ENCODE measurements around the gene PDE6C.

The PDE6C gene

GRCh38 chr10:93593749-93594148 is 18.6 kb upstream of the PDE6C start:
- DNase-seq (ENCODE audit: low spot score) (no peak), FAIRE-seq (no peak)

- FAIRE-seq (no peak), DNase-seq (ENCODE audit: low spot score) (no peak)
Measured at GRCh38 chr10:93594518-93594917, 17.8 kb upstream of the PDE6C start.

DNA sequence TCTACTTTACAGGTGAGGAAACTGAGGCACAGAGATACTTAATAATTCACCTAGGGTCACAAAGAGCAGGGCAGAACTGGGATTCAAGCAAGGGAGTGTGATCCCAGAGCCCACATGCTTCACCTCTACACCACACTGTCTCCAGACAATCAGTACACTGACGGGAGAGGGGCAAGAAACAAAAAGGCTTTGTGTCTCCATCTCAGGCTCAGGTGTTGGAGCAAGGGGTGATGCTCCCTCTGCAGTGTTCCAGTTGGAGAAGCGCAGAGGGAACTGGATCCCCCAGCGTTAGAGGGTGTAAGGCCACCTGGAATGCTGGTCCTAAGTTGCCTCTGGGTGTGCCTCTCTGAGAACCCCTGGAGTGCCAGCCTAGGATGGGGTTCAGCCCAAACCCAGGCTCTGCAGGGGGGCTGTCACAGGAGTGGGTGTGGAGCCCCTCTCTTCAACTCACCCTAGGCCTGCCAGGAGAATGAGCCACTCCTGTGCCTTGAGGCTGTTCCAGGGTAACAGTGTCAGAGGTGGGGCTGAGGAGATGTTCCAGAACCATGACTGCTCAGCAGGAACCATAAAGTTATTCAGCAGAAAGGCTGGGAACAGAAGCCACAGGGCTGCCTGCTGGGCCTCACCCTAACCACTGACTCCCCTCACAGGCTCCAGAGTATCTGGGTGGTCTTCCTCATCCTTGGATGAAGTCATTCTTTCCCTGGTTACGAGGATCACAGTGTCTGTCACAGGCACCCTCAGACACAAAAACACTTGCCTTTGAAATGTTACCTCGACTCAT is 16.8 kb upstream of the PDE6C start:
- FAIRE-seq (no peak), DNase-seq (ENCODE audit: low spot score) (no peak)

DNA sequence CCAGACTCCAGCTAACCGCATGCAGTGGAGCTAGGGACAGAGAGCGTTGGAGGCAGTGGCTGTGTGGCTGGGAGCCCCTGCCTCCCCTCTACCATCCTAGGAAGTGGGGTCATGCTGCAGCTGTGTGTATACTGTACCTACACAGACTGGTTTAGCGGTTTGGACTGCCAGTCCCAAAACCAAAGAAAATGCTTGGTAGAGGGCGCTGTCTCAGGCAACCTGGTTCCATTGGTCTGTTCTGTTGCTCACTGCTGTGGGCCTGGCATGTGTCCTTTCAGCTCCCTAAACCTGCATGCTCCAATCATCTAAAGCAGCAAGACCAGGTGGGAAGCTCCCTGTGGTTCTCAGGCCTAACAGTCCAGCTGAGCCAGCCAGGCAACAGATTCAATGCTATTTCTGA is 15.8 kb upstream of the PDE6C start:
- no peak for DNase-seq (ENCODE audit: low spot score)
- no peak for FAIRE-seq

DNA sequence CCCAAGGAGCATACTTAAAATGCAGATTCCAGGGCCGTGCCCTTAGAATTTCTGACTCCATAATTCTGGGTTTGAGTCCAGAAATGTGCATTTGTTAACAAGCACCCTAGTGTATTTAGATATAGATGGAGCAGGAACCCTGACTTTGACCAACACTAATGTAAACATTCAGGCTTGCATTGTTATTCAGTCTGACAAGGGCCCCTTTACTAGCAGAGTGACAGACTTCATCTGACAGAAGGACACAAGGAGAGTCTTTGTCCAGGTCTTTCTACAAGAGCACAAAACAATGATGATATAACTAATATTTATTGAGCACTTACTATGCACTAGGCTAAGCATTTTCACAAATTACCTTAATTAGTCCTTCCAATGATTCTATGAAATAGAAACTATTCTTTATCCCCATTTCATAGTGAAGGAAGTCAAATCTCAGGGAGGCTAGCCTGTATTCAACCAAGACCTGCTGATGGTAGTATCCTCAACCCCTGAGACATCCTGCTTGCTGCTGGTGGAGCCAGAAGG is 15.2 kb upstream of the PDE6C start:
- FAIRE-seq, result no peak

DNA sequence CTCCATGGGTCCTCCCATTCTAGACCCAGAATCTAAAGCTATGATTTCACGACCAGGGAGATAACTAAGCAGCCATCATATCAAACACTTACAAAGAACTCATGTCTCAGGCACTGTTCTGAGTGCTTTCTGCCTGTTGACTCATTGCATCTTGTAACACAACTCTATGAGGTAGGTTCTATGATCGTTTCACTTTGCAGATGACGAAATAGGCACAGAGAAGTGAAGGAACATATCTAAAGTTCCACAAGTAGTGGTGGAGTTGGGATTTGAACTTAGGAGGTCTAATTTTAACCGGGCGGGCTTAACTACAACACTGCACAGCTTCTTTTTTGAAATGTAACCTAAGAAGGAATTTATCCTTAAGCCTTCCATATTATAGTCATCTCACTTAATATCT is 14.2 kb upstream of the PDE6C start:
- DNase-seq (ENCODE audit: low spot score), result no peak
- no peak for FAIRE-seq

More for the DNA sequence above, 15.2 kb upstream of the PDE6C start:
- DNase-seq (ENCODE audit: low spot score), result no peak

GRCh38 chr10:93599335-93599734 is 13.0 kb upstream of the PDE6C start:
- DNase-seq (ENCODE audit: low spot score) (no peak), FAIRE-seq (no peak)

- FAIRE-seq, result no peak
- no peak for DNase-seq (ENCODE audit: low spot score)
Measured at GRCh38 chr10:93599778-93600177, 12.6 kb upstream of the PDE6C start.

- DNase-seq (ENCODE audit: low spot score), result no peak
Measured at GRCh38 chr10:93600446-93601145, 11.7 kb upstream of the PDE6C start.

GRCh38 chr10:93601146-93601773 is 11.1 kb upstream of the PDE6C start, which contains the start of gene RBP4:
Gene RBP4 (minus strand): TSS chr10:93601235. CDS start chr10:93601028, 207 bp downstream.
- DNase-seq (ENCODE audit: low spot score) (no peak), FAIRE-seq (no peak)

More at GRCh38 chr10:93600446-93601145, 11.7 kb upstream of the PDE6C start:
- no peak for FAIRE-seq

- FAIRE-seq, result no peak
Measured at GRCh38 chr10:93601774-93602162, 10.6 kb upstream of the PDE6C start.

DNA sequence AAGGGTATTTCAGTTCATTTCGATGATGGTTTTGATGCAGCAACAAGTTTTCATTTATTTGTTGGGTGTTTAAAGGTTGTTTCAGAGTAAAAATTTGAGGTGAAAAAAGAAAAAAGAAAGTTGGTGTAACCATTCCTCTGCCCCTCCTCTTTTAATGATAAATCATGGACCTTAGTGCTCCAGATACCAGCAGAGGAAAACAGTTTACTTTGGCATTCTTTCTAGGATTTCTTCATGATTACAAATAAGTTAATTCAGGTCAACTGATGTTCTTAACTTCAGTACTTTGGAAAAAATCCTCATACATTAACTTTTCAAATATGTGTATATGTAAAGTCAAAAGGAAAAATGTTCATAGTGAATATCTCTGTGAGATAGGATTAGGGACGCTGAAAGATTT is 9.3 kb upstream of the PDE6C start:
- FAIRE-seq (no peak), DNase-seq (ENCODE audit: low spot score) (no peak)

More at GRCh38 chr10:93601774-93602162, 10.6 kb upstream of the PDE6C start:
- DNase-seq (ENCODE audit: low spot score), result no peak

DNA sequence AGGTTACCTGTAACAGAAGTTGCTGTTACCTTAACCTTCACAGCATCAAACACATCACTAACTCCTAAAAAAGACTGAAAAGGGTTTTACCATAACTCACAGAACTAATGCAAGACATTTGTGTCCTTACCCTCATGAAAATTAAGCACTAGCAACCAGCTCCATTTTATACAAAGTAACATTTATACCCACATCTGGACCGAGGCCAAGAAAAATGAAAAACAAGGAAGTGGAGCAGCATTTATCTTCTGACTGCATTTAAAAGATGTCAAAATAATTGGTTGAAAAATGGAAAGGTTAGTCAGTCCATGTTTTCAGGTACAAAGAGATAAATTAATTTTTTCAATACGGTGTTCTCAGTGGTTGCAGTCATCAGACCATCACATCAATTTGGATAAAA is 8.2 kb upstream of the PDE6C start:
- no peak for FAIRE-seq
- DNase-seq (ENCODE audit: low spot score), result no peak

DNA sequence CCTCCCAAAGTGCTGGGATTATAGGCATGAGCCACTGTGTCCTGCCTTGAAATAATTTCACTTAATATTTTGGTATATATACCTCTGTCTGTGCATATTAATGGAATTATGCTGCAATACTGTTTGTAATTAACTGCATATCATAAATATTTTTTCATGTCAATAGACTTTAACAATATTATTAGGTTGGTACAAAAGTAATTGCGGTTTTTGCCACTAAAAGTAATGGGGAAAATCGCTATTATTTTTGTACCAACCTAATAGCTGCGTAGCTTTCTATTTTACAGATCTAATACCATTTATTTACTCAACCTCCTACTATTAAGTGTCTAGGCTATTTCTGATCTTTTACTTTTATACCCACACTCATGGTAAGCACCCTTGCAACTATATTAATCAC is 3.9 kb upstream of the PDE6C start:
- no peak for FAIRE-seq
- no peak for DNase-seq (ENCODE audit: low spot score)

DNA sequence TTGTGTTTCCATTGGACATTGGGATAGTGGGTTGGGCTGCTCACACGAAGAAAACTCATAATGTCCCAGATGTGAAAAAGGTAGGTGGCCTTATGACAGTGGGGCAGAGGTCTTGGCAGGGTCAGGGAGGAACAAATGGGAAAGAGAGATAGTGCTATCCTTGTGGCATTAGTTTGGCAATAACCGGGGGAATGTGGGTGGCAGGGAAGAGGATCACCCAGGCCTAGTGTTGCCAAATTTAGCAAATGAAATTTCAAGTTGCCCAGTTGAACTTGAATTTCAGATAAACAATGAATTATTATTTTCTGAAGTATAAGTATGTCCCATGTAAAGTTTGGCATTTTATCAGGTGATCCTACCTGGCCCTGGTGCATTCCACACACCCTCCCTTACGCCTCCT is 789 bp downstream of the PDE6C start:
- FAIRE-seq (no peak), DNase-seq (ENCODE audit: low spot score) (no peak)

- FAIRE-seq (no peak), DNase-seq (ENCODE audit: low spot score) (no peak)
Measured at GRCh38 chr10:93614101-93614825, 1.9 kb downstream of the PDE6C start.

- FAIRE-seq (no peak), DNase-seq (ENCODE audit: low spot score) (no peak)
Measured at GRCh38 chr10:93615576-93616235, 3.4 kb downstream of the PDE6C start.

GRCh38 chr10:93620925-93621324 is 8.6 kb downstream of the PDE6C start:
- no peak for FAIRE-seq
- no peak for DNase-seq (ENCODE audit: low spot score)

- DNase-seq (ENCODE audit: low spot score) (no peak), FAIRE-seq (no peak)
Measured at GRCh38 chr10:93622942-93623341, 10.6 kb downstream of the PDE6C start.

GRCh38 chr10:93628858-93629257 is 16.5 kb downstream of the PDE6C start:
- no peak for FAIRE-seq
- DNase-seq (ENCODE audit: low spot score), result no peak

All from RCC 7860 (cell line).